Neural cell (in vitro differentiated cells): ENCODE measurements around the gene DAP. TPM values are rescaled to one million over a fixed set of nuclear protein-coding genes. Genes with fewer than 3 reads are reported as not detected.

Experiments
- H2AFZ ChIP-seq: fragments of 200-600, 300-800 bp; sonication (generic), shearing (Covaris generic); 2 replicates; pipeline ENCODE4 v1.6.0; 2014; ENCODE audit warnings: low read depth, mild to moderate bottlenecking, antibody characterized with exemption, low read length, moderate library complexity
- H3F3A ChIP-seq: fragments of 200-600 bp; shearing (Covaris generic); 2 replicates; pipeline ENCODE4 v1.6.1; 2016; ENCODE audit warnings: mild to moderate bottlenecking, moderate library complexity, mixed read lengths, antibody characterized with exemption, low read length; ENCODE audit not compliant: insufficient read depth, poor library complexity, severe bottlenecking
- H3K27ac ChIP-seq: fragments of 200-600, 300-800 bp; sonication (generic), shearing (Covaris generic); 2 replicates; pipeline ENCODE4 v1.5.1; 2014; ENCODE audit warnings: mild to moderate bottlenecking, low read length, moderate library complexity
- H3K27me3 ChIP-seq: fragments of 300-800, 200-600 bp; sonication (generic), shearing (Covaris generic); 2 replicates; pipeline ENCODE4 v1.6.0; 2014; ENCODE audit warnings: mild to moderate bottlenecking, low read depth, low read length, moderate library complexity; ENCODE audit not compliant: insufficient read depth
- H3K36me3 ChIP-seq: fragments of 300-800, 200-600 bp; sonication (generic), shearing (Covaris generic); 2 replicates; pipeline ENCODE4 v1.5.1; 2014; ENCODE audit warnings: mild to moderate bottlenecking, antibody characterized with exemption, low read length, moderate library complexity; ENCODE audit not compliant: insufficient read depth
- H3K4me2 ChIP-seq: fragments of 300-800, 200-600 bp; sonication (generic), shearing (Covaris generic); 2 replicates; pipeline ENCODE4 v1.6.0; 2014; ENCODE audit warnings: mild to moderate bottlenecking, low read length
- H3K4me3 ChIP-seq: fragments of 300-800, 200-600 bp; sonication (generic), shearing (Covaris generic); 2 replicates; pipeline ENCODE4 v1.5.1; 2014; ENCODE audit warnings: mild to moderate bottlenecking, low read length, moderate library complexity
- H3K79me2 ChIP-seq: fragments of 200-600 bp; shearing (Covaris generic); replicated peaks from 2 replicates; pipeline ENCODE4 v1.6.0; 2014; ENCODE audit warnings: mild to moderate bottlenecking, low read length, moderate library complexity; ENCODE audit not compliant: insufficient read depth
- H3K9ac ChIP-seq: fragments of 300-800, 200-600 bp; sonication (generic), shearing (Covaris generic); 2 replicates; pipeline ENCODE4 v1.6.1; 2016; ENCODE audit warnings: mild to moderate bottlenecking, low read length, mixed read lengths
- H3K9me2 ChIP-seq: fragments of 200-600 bp; shearing (Covaris generic); 2 replicates; pipeline ENCODE4 v1.6.1; 2016; ENCODE audit warnings: mild to moderate bottlenecking, low read length, mixed read lengths; ENCODE audit not compliant: insufficient read depth
- H3K9me3 ChIP-seq: fragments of 200-600, 300-800 bp; sonication (generic), shearing (Covaris generic); 2 replicates; pipeline ENCODE4 v1.6.1; 2016; ENCODE audit warnings: mild to moderate bottlenecking, mixed run types, low read length, moderate library complexity, mixed read lengths
- H4K20me1 ChIP-seq: fragments of 200-600 bp; shearing (Covaris generic); 2 replicates; pipeline ENCODE4 v1.6.1; 2016; ENCODE audit warnings: mild to moderate bottlenecking, mixed run types; ENCODE audit not compliant: insufficient read depth
- EP300 ChIP-seq: fragments of 450-650 bp; conservative IDR thresholded peaks from 2 replicates; pipeline ENCODE4 v1.6.1; 2014; ENCODE audit warnings: antibody characterized with exemption, mild to moderate bottlenecking, moderate library complexity; ENCODE audit not compliant: poor library complexity, severe bottlenecking
- EZH2 ChIP-seq: fragments of 200-600, 300-800 bp; shearing (Covaris generic), sonication (generic); IDR thresholded peaks from 2 replicates; pipeline ENCODE4 v1.6.1; 2014; ENCODE audit warnings: antibody characterized with exemption, low read length, borderline replicate concordance, mild to moderate bottlenecking; ENCODE audit not compliant: insufficient read depth, poor library complexity, severe bottlenecking
- MXI1 ChIP-seq: fragments of 450-650 bp; conservative IDR thresholded peaks from 2 replicates; pipeline ENCODE4 v1.6.1; 2014; ENCODE audit warnings: antibody characterized with exemption, mild to moderate bottlenecking; ENCODE audit not compliant: poor library complexity, severe bottlenecking
- POLR2AphosphoS5 ChIP-seq: IDR thresholded peaks from 2 replicates; pipeline ENCODE4 v1.6.1; 2012
- RAD21 ChIP-seq: fragments of 450-650 bp; conservative IDR thresholded peaks from 2 replicates; pipeline ENCODE4 v1.6.1; 2014; ENCODE audit warnings: antibody characterized with exemption, mild to moderate bottlenecking, moderate library complexity
- REST ChIP-seq: IDR thresholded peaks from 2 replicates; pipeline ENCODE4 v1.6.1; 2012; ENCODE audit warnings: borderline replicate concordance
- SMC3 ChIP-seq: fragments of 450-650 bp; conservative IDR thresholded peaks from 2 replicates; pipeline ENCODE4 v1.6.1; 2014; ENCODE audit warnings: antibody characterized with exemption, mild to moderate bottlenecking, moderate library complexity; ENCODE audit not compliant: poor library complexity
- TAF1 ChIP-seq: IDR thresholded peaks from 2 replicates; pipeline ENCODE4 v1.6.1; 2012; ENCODE audit warnings: low read depth
- polyA plus RNA-seq: library from polyadenylated mRNA; depleted of rRNA; stranded (reverse); fragments of >200 nt; gene quantifications from 2 replicates; pipeline ENCODE4 v1.2.3, GENCODE V29; 2014
- TF ChIP-seq, protein P1 (sequence below): fragments of 450-650 bp; IDR thresholded peaks from 2 replicates; pipeline ENCODE4 v1.5.1; 2014; ENCODE audit warnings: antibody characterized with exemption, mild to moderate bottlenecking, moderate library complexity; ENCODE audit not compliant: poor library complexity, severe bottlenecking

Gene DAP
- polyA plus RNA-seq, 1 donor from 2014 or later = 9.3 TPM

- no peaks in the 10 kb centered on the region for H3K27me3 ChIP-seq
- no peak overlapping the region for H3K4me3 ChIP-seq
- H4K20me1 ChIP-seq = no peaks in the 10 kb centered on the region
- no peaks in the 10 kb centered on the region for H3K36me3 ChIP-seq
- no peak overlapping the region for H2AFZ ChIP-seq
- TF ChIP-seq EZH2 = no peak
- no peak for TF ChIP-seq SMC3
- TF ChIP-seq REST = no peak
- no peak for TF ChIP-seq MXI1
- TF ChIP-seq EP300 = no peak
- no peak for TF ChIP-seq TAF1
- TF ChIP-seq RAD21 = no peak
- TF ChIP-seq POLR2AphosphoS5 = no peak
- TF ChIP-seq, protein P1, sequence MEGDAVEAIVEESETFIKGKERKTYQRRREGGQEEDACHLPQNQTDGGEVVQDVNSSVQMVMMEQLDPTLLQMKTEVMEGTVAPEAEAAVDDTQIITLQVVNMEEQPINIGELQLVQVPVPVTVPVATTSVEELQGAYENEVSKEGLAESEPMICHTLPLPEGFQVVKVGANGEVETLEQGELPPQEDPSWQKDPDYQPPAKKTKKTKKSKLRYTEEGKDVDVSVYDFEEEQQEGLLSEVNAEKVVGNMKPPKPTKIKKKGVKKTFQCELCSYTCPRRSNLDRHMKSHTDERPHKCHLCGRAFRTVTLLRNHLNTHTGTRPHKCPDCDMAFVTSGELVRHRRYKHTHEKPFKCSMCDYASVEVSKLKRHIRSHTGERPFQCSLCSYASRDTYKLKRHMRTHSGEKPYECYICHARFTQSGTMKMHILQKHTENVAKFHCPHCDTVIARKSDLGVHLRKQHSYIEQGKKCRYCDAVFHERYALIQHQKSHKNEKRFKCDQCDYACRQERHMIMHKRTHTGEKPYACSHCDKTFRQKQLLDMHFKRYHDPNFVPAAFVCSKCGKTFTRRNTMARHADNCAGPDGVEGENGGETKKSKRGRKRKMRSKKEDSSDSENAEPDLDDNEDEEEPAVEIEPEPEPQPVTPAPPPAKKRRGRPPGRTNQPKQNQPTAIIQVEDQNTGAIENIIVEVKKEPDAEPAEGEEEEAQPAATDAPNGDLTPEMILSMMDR = no peak
- H3K9me2 ChIP-seq = no peaks in the 10 kb centered on the region
- no peaks in the 10 kb centered on the region for H3K79me2 ChIP-seq
- no peak overlapping the region for H3K27ac ChIP-seq
- no peaks in the 10 kb centered on the region for H3F3A ChIP-seq
- no peak overlapping the region for H3K9ac ChIP-seq
- H3K9me3 ChIP-seq = no peaks in the 10 kb centered on the region
- no peak overlapping the region for H3K4me2 ChIP-seq
Observed at GRCh38 chr5:10669983-10670382, 91.1 kb downstream of the DAP start.

- Histone ChIP-seq H3K9me2 (no peaks in the 10 kb centered on the region), H3K27ac (no peak overlapping the region), H3K9ac (no peak overlapping the region), H3K4me3 (no peak overlapping the region), H3K79me2 (no peaks in the 10 kb centered on the region), H2AFZ (no peak overlapping the region), H3K4me2 (no peak overlapping the region), H3F3A (no peaks in the 10 kb centered on the region), H3K27me3 (no peaks in the 10 kb centered on the region), H3K9me3 (no peaks in the 10 kb centered on the region), H4K20me1 (no peaks in the 10 kb centered on the region), H3K36me3 (no peaks in the 10 kb centered on the region)
- no peak for TF ChIP-seq REST
- no peak for TF ChIP-seq RAD21
- TF ChIP-seq MXI1 = no peak
- no peak for TF ChIP-seq POLR2AphosphoS5
Observed at GRCh38 chr5:10668697-10669096, 92.3 kb downstream of the DAP start.
